ENCODE measurements around the gene OR2A42.
"Not testable (repeated sequence)": the region's sequence is repeated elsewhere in the genome, so short reads cannot be mapped to it uniquely, and the experiment has no call there.

- TF ChIP-seq CTCF (IDR thresholded peaks at IDR 0.05; ENCODE audit: low read length); EZH2 (optimal IDR thresholded peaks at IDR 0.05; ENCODE audit: low read depth, low read length); EZH2phosphoT487 (IDR thresholded peaks at IDR 0.05; ENCODE audit: low read length): not testable (repeated sequence)
Observed at GRCh38 chr7:144245372-144245771, 6.0 kb upstream of the OR2A42 start.

Data from MM.1S (cell line).